Astrocyte (in vitro differentiated cells and primary cell): Measurements from ENCODE around the gene ADSS1.

ENCODE experiments used
- CTCF ChIP-seq: IDR thresholded peaks from 2 replicates; pipeline ENCODE4 v1.5.1; 2011; ENCODE audit warnings: low read depth, mild to moderate bottlenecking, inconsistent platforms, low read length, moderate library complexity; ENCODE audit not compliant: insufficient read depth
- EZH2 ChIP-seq: IDR thresholded peaks from 2 replicates; pipeline ENCODE4 v1.6.1; 2012; ENCODE audit warnings: mild to moderate bottlenecking, low read length, inconsistent platforms; ENCODE audit not compliant: insufficient read depth

GRCh38 chr14:104721505-104722431, 2.3 kb upstream of the ADSS1 start:
- TF ChIP-seq EZH2, result no peak
- TF ChIP-seq CTCF, result no peak
